Neural crest cell (in vitro differentiated cells): Measurements from ENCODE around the gene DLX4. TPM values are rescaled to one million over a fixed set of nuclear protein-coding genes. Genes with fewer than 3 reads are reported as not detected.

Experiments used
- DNase-seq: peaks from one replicate; pipeline ENCODE4 v3.0.0; 2021; ENCODE audit warnings: low read depth, mixed read lengths, low spot score
- H3K27ac Mint-ChIP-seq: one replicate; pipeline ENCODE4 v1.8.0; 2021; ENCODE audit warnings: mild to moderate bottlenecking, mixed read lengths; ENCODE audit not compliant: unreplicated experiment
- H3K27me3 Mint-ChIP-seq: 2 replicates; pipeline ENCODE4 v1.8.0; 2021; ENCODE audit warnings: low read depth, mild to moderate bottlenecking, mixed read lengths
- H3K36me3 Mint-ChIP-seq: 2 replicates; pipeline ENCODE4 v1.8.0; 2021; ENCODE audit warnings: low read depth, mild to moderate bottlenecking, mixed read lengths
- H3K4me1 Mint-ChIP-seq: 2 replicates; pipeline ENCODE4 v1.8.0; 2021; ENCODE audit warnings: mixed read lengths
- H3K4me3 Mint-ChIP-seq: one replicate; pipeline ENCODE4 v1.8.0; 2021; ENCODE audit warnings: mild to moderate bottlenecking, mixed read lengths
- H3K9me3 Mint-ChIP-seq: 2 replicates; pipeline ENCODE4 v1.8.0; 2021; ENCODE audit warnings: mixed read lengths
- total RNA-seq: library from RNA; stranded (reverse); gene quantifications from 2 replicates; pipeline ENCODE4 v1.2.1, GENCODE V29; 2021
- TF ChIP-seq, protein P1 (sequence below): fragments of 200-600 bp; sonication (generic); conservative IDR thresholded peaks from 2 replicates; pipeline ENCODE4 v1.5.0; 2021; ENCODE audit warnings: antibody characterized with exemption, mild to moderate bottlenecking

The DLX4 gene
- total RNA-seq, 1 donor from 2014 or later, result 0.49 TPM

DNA sequence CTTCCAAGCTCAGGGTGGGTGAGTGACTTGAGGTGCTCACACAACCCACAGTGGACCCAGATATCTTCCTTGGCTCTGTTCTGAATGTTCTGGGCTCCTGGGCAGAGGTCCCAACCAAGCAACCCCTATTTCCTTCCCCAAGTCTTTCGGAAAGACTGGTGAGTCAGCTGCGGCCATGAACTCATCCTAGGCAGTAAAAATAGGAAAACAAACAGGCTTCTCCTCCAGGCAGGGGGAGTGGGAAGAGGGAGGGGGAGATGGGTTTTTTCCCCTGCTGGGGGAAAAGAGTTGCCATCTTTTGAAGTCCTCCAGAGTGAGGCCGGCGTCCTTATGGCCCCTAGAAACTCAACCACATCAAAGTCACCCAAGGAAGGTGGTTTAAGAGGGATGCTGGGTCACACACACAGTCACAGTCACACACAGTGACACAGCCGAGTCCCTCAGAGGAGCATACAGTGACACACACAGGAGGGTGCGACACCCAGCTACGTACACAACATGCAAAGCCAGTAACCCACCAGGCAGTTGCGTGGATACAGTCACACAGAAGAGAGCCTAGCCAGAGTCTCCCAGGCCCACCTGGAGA lies 16.0 kb upstream of the DLX4 start:
- H3K4me3 Mint-ChIP-seq, result no peak overlapping the region
- TF ChIP-seq, protein P1, sequence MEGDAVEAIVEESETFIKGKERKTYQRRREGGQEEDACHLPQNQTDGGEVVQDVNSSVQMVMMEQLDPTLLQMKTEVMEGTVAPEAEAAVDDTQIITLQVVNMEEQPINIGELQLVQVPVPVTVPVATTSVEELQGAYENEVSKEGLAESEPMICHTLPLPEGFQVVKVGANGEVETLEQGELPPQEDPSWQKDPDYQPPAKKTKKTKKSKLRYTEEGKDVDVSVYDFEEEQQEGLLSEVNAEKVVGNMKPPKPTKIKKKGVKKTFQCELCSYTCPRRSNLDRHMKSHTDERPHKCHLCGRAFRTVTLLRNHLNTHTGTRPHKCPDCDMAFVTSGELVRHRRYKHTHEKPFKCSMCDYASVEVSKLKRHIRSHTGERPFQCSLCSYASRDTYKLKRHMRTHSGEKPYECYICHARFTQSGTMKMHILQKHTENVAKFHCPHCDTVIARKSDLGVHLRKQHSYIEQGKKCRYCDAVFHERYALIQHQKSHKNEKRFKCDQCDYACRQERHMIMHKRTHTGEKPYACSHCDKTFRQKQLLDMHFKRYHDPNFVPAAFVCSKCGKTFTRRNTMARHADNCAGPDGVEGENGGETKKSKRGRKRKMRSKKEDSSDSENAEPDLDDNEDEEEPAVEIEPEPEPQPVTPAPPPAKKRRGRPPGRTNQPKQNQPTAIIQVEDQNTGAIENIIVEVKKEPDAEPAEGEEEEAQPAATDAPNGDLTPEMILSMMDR, result no peak
- H3K36me3 Mint-ChIP-seq, result no peaks in the 10 kb centered on the region
- H3K27ac Mint-ChIP-seq, result no peak overlapping the region
- peaks cover 68% of the 10 kb centered on the region for H3K27me3 Mint-ChIP-seq
- no peak for DNase-seq
- H3K4me1 Mint-ChIP-seq, result no peaks in the 10 kb centered on the region
- H3K9me3 Mint-ChIP-seq, result no peaks in the 10 kb centered on the region

DNA sequence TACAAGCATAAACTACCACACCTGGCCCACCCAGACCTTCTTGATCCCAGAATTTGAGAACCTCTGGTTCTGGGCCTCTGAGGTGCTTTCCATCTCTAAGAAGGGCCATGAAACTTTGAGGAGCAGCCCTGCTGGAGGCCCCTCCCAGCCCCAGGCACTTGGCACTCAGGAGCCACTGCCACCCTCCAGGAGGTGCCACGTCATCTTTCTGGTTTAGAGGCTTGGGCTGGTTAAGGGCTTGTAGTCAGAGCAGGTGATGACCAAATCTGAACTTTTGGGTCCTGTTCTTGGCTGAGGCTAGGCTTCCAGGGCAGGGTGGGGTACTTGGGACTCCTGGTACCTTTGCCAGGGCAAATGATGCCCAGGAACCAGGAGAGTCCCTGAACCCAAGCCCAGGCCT lies 13.8 kb upstream of the DLX4 start:
- Mint-ChIP-seq H3K4me3 (no peak overlapping the region), H3K9me3 (no peaks in the 10 kb centered on the region), H3K36me3 (no peaks in the 10 kb centered on the region), H3K27ac (no peak overlapping the region), H3K4me1 (no peaks in the 10 kb centered on the region), H3K27me3 (peaks cover 73% of the 10 kb centered on the region)
- no peak for DNase-seq
- TF ChIP-seq, protein P1, result no peak

DNA sequence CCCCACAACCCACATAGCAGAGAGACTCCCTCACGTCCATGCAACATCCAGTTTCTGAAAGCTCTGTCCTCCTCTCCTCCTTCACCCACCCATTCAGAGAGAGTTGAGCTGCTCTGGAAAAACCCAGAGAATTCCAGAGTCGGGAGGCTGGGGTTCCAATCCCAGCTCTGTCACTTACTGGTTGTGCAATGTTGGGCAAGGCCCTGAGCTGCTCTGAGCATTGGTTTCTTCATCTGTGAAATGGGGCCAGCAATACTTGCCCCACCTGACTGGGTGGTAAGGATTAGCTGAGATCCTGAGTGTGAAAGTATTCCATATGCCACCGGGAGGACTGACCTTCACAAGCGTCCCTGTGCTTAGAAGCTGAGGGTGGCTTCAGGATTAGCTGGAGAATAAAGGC lies 12.2 kb upstream of the DLX4 start:
- H3K9me3 Mint-ChIP-seq, result no peaks in the 10 kb centered on the region
- H3K36me3 Mint-ChIP-seq, result no peaks in the 10 kb centered on the region
- H3K27ac Mint-ChIP-seq, result no peak overlapping the region
- TF ChIP-seq, protein P1, result no peak
- H3K27me3 Mint-ChIP-seq, result peaks cover 75% of the 10 kb centered on the region
- DNase-seq, result no peak
- no peaks in the 10 kb centered on the region for H3K4me1 Mint-ChIP-seq
- no peak overlapping the region for H3K4me3 Mint-ChIP-seq

DNA sequence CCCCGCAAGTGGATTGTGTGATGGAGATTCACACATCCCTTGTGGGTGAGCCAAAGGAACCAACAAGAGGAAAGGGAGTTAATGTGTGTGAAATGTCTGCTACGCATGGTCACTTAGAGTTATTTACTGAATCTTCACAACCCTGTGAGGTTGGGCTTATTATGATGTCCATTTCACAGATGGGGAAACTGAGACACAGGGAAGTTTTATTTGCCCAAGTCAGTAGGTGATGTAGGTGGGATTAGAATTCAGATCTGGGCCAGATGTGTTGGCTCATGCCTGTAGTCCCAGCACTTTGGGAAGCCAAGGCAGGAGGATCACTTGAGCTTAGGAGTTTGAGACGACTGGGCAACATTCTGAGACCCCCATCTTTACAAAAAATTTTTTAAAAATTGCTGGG lies 11.6 kb upstream of the DLX4 start:
- no peak overlapping the region for H3K4me3 Mint-ChIP-seq
- H3K36me3 Mint-ChIP-seq, result no peaks in the 10 kb centered on the region
- H3K27me3 Mint-ChIP-seq, result peaks cover 76% of the 10 kb centered on the region
- H3K4me1 Mint-ChIP-seq, result no peaks in the 10 kb centered on the region
- H3K27ac Mint-ChIP-seq, result no peak overlapping the region
- TF ChIP-seq, protein P1, result no peak
- no peak for DNase-seq
- no peaks in the 10 kb centered on the region for H3K9me3 Mint-ChIP-seq

DNA sequence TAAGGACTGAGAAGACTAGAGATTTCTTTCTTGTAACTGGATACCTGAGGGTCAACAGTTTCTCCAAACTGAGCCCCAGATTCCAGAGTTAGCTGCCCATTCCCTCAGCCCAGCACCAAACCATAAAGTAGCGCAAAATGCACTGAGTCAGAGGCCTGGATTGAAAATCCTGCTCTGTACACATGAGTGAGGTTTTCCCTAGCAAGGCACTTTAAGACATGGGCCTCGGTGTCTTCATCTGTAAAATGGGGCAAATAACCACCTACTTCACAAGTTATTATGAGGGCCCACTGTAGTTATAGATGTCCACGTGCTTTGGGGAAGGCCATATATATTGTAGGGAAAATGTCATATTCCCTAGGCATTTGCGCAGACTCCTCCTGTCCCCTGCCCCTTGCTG lies 10.3 kb upstream of the DLX4 start:
- peaks cover 6% of the 10 kb centered on the region for H3K4me1 Mint-ChIP-seq
- H3K36me3 Mint-ChIP-seq, result no peaks in the 10 kb centered on the region
- TF ChIP-seq, protein P1, result no peak
- H3K27me3 Mint-ChIP-seq, result peaks cover 77% of the 10 kb centered on the region
- H3K9me3 Mint-ChIP-seq, result no peaks in the 10 kb centered on the region
- DNase-seq, result no peak
- H3K4me3 Mint-ChIP-seq, result no peak overlapping the region
- no peak overlapping the region for H3K27ac Mint-ChIP-seq
